Stimulated activated CD4-positive, alpha-beta T cell treated with anti-CD3 and anti-CD28 coated beads, Interleukin-2, amount 100 ng/mL, for 48 hours (primary cell): ENCODE measurements around the gene BCAS3.

ENCODE experiments used
- DNase-seq, 2 donors: peaks; one replicate each; pipeline ENCODE4 v3.0.0-alpha.2; 2020

BCAS3 gene

DNA sequence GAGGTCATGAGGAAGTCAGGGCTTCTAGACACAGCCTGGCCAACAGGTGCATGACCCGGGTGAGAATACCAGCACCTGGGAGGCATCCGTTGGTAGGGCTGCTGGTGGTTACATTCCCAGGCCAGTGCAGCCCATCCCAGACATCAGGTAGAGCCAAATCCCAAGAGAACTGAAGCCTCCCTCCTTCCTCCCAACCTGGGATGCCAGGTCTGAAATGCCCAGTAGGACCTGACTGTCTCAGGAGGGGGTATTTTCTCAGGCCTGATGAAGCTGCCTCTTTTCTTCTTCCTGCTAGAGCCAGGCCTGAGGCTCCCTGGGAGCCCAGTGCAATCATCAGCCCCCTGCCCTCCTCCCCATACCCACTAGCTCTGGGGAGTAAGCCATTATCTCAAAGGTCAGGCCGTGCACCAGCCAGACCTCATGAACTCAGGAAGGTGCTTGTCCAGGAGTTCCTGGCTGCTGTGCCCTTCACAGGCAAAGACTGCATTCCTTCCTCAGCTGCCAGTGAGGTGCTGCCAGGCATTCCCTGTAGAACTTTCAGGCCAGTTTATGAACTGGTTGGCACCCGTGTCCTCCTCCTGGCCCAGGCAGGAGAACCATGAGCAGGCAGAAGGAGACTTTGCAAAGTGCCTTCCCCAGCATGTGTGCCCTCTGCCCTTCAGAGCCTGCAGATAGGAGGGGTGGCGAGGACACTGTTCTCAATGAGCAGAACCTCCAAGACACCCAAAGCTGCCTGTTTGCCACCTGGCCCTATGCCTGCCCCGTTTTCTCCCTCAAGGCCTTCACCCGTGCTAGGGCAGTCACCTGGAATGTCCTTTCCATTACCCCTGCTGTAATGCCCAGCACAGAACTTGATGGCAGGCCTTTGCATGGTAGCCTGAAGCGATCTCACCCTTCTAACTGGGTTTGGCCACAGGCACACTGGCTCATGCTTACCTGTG is 729.6 kb downstream of the BCAS3 start:
- no peak for DNase-seq

GRCh38 chr17:61408151-61409041 is 730.7 kb downstream of the BCAS3 start:
- DNase-seq: no peak

DNA sequence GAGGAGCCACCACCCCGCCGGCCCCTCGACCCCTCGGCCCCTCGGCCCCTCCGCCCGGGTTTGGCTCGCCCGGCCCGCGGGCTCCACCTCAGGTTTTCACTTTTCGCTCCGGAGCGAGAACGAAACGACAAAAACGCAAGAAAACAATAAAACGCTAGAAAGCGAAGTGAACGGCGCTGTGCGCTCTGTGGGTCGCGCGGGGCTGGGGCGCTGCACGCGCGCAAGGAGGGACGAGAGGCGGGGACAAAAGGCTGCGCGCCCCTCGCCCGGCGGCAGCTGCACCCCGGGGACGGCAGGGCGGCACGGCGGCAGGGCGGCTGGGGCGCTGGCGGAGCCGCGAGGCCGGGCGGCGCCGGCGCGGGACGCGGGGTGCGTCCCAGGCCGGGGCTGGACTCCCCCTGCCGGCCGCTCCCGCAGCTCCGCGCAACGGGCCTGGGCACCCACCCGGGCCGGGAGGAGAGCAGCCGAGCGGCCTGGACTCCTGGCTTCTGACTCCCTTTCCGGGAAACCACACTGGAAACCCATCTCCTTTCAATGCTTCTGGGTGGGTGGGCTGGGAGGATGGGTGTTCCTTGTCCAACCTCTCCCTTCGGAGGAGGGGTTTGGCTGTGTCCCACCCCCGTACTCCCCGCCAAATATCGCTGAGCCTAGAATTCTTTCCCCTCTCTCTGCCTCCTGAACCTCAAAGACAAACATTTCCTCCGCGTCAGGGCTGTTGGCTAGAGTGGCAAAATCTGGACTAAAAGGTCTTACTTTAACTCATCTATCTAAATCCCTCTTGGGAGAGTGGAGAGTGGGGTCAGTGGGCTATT is 731.9 kb downstream of the BCAS3 start:
- no peak for DNase-seq

DNA sequence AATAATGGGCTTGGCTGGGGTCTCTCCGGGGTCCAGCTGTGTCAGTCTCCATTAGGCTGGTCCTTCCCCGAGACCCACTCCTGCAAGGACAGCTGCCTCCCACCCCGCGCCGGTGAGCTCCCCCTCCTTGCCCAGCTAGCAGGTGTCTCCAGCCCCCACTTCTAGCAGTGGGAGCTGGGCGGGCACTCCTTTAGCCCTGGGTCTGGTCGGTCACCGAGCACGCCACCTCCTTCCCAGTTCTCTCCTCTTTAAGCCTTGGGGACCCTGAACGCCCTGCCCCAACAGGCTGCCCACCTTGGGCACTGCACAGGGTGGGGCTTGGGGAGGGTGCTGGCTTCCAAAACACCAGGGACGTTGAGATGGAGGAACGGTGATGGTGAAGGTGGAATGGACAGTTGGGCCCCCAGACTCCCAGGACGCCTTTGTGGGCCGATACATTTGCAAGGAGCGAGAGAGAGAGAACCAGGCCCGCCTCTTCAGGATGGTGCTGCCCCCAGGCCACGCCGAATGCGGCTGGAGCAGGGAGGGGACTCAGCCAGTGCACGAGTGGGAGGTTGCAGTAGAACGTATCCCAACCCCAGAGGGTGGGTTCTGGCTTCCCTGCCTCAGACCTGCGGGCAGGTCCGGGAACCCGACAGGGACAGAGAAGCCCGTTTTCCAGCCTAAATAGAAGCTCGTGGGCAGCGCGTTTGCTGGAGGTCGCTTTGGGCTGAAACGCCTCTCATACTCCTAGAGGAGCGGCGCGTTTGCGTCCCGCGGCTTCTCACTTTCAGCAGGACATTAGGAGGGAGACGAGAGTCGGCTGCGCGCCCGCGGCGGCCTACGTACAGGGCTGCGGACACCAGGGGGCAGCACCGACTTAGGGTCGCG is 732.7 kb downstream of the BCAS3 start:
- DNase-seq: peak; percentile 57 to 76

DNA sequence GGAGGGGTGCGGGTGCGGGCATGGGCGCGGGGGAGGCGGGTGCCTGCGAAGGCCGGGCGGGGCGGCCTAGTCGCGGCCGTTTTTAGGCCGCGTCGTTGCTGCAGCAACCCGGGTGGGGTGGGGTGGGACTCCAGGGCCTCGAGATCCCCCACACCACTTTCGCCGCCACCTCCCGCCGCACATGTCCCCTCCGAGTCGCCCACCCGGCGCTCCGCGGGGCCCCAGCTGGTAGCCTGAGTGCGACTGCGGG is 733.3 kb downstream of the BCAS3 start:
- no peak for DNase-seq

DNA sequence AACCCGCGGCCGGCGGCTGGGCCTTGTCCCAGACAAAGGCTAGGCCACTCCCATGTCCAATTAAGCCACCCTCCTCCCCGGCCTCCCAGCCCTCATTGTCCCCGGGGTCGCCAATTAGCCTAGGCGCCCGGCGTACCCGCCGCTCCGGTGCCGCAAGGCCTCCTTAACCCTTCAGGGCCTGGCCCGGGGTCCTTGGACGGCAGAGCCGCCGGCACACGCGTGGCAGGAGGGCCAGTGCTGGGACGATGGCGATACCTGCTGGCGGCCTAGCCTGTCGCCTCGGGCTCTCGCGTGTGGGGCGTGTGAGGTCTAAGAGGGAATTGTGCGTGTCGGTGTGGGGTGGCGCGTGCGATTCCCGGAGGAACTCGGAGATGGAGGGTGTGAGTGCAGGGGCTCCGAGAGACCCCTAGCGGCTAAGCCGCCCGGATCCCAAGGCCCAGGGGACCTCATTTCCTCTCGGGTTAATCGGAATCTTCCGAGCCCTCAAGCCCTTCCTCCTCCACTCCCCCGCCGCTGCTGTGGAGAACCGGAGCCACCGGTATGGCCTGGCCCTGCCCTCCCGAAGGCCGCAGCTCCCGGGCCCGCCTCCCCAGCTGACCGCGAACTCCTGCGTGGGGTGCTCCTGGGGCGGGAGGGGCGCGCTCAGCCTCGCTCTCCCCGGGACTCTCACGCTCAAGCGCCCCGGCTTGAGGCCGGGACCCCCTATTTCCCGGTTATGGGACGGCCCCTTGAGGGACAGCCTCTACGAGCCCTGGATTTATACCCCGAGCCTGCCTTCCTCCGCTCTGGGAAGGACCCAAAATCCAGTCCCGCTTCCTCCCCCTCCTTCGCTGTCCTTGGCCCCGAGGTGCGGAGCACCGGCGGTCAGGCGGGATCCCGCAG is 733.9 kb downstream of the BCAS3 start:
- DNase-seq: no peak

- DNase-seq: peak; percentile 79 to 80
Measured at GRCh38 chr17:61412143-61412859, 734.6 kb downstream of the BCAS3 start.

DNA sequence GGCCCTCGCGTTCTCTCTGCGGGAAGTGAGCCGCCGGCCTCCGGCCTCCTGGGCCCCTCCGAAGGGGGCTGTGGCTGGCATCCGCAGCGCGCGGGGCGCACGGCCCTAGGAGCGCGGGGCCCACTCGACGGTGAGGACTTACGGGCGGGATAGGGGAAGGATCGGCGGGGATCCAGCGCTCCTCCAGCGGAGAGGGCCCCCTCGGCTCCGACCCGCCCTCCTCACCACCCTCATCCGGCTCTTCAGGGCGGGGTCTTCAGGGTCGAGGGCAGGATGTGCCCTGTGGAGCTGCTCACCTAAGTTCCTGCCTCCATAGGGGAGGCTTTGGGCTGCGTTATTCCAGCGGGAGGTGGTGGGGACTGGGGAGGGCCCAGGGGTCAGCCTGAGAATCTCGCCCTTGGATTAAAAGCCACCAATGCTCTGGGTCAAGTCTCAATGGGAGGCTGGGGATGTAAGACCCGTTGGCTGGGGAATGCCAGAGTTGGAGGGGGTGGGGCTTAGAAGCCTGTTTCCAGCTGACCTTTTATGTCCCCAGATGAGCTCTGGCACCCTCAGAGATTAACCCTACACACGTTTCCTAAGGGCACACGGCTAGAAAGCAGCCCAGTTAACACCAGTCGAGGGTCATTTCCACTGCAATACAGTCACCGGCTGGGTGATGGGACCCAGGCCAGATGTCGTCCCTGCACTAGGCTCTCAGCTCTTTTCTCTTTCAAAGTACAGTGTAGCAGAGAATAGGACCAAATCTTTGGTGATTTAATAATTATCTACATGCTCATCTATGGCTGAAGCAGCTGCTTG is 735.4 kb downstream of the BCAS3 start:
- no peak for DNase-seq

- DNase-seq: no peak
Measured at GRCh38 chr17:61413661-61414126, 736.0 kb downstream of the BCAS3 start.

- DNase-seq: no peak
Measured at GRCh38 chr17:61414141-61414935, 736.7 kb downstream of the BCAS3 start.

DNA sequence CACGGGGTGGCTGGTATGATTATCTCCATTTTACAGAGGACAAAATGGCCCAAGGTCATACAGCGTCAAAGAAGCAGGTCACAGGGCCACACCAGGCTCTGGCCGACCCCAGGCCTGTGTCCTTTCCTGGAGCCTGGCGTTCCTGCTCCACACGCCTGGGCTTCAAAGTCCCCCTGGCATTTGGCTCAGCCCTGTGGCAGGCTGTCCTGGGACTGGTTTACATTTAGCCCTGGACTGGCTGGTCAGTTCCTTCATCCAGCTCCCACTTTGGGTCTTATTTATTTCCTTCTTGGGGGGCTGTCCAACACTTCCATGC is 737.2 kb downstream of the BCAS3 start:
- DNase-seq: no peak

DNA sequence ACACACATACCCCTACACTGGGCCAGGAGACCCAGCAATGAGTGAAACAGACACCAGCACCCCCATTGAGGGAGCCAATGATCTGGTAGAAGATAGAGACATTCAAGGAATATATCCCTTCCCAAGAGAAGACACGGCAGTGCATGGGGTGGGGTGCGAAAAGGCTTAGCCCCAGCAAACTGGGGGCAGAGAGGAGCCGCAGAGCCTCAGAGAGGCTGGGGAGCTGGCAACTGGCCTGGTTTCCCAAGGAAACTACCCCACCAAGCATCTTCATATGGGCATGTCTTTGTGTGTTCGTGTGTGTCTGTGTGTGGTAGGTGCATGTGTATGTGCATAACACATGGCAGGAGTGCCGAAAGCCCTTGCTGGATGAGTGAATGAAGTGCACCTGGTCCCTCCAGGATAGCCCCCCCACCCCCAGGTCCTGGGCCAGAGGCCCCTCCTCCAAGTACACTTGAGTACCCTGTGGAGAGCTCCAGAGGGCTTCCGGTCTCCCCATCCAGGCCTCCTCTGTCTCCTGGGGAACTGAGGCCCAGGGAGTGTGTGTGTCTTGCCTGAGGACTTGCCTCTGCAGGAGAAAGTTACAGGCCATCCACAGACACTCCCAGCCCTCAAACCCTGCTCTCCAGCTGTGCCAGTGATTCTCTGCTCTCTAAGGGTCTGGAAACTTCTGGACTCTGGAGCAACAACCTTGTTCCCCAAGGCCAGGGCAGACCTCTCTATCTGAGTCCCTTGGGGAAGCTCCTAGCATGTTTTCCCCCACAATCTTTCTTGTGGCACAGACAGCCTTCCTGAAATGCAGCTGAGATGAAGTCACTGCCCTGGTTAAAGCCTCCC is 737.9 kb downstream of the BCAS3 start:
- DNase-seq: no peak

- DNase-seq: no peak
Measured at GRCh38 chr17:61416211-61416539, 738.5 kb downstream of the BCAS3 start.

- DNase-seq: peak; percentile 66 to 67
Measured at GRCh38 chr17:61416540-61417363, 739.1 kb downstream of the BCAS3 start.

DNA sequence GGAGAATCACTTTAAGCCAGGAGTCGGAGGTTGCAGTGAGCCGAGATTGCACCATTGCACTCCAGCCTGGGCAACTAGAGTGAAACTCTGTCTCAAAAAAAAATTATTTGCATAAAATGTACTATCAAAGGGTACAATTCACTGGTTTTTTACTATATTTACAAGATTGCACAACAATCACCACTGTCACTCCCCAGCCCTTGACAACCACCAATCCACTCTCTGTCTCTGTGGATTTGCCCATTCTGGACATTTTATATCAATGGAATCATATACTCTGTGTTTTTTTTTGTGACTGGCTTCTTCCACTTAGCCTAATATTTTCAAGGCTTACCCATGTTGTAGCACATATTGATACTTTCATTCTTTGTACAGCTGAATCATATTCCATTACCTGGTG is 740.8 kb downstream of the BCAS3 start:
- no peak for DNase-seq

DNA sequence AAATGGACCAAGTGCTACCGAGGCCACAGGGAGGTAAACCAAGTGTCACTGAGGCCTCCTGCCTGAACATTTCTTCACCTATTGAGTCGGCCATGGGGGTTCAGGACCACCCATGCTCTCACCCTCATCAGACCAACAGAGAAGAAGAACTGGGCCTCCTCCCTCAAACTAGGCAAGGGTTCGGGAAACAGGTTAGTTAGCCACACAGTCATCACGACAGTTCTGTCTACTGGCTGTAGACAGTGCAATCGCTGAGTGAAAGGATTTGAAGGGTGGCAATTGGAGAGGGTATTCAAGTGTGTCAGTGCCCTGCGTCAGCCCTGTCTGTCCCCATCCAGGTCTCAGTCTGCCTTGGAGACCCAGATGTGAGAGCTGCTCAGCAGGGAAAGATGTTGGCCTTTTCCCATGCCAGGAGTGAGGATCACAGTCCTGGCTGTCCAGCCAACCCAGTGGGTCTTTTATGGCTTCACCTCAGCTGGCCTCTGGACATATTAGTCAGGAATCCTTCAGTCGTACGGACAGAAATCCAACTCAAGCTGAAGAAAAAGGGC is 741.9 kb downstream of the BCAS3 start:
- DNase-seq: no peak

GRCh38 chr17:61420052-61420451 is 742.4 kb downstream of the BCAS3 start:
- no peak for DNase-seq
